Measurements from ENCODE around the gene OR2G2. TPM values are rescaled to one million over a fixed set of nuclear protein-coding genes. Genes with fewer than 3 reads are reported as not detected.

Gene OR2G2
- total RNA-seq, 1 experiment from 2014 or later: not detected

Other genes starting within 250 kb of the OR2G2 start
- gene NLRP3, start 172.2 kb upstream of the OR2G2 start, total RNA-seq (2014; rRNA removed; shearing (Covaris generic)): 3.8 and 4.6 TPM in 2 replicates
- not detected in 2 replicates for gene OR2B11, start 130.3 kb upstream of the OR2G2 start, total RNA-seq (2014; rRNA removed; shearing (Covaris generic))
- 0.11 TPM in 1 of 2 replicates, not detected in the other for gene OR2C3, start 51.9 kb upstream of the OR2G2 start, total RNA-seq (2014; rRNA removed; shearing (Covaris generic))
- gene GCSAML, start 39.2 kb upstream of the OR2G2 start, total RNA-seq (2014; rRNA removed; shearing (Covaris generic)): 2.7 and 3.8 TPM in 2 replicates
- not detected in 2 replicates for gene OR2G3, start 17.2 kb downstream of the OR2G2 start, total RNA-seq (2014; rRNA removed; shearing (Covaris generic))
- not detected in 2 replicates for gene OR13G1, start 91.4 kb downstream of the OR2G2 start, total RNA-seq (2014; rRNA removed; shearing (Covaris generic))
- 0.34 TPM in 1 of 2 replicates, not detected in the other for gene OR6F1, start 128.3 kb downstream of the OR2G2 start, total RNA-seq (2014; rRNA removed; shearing (Covaris generic))
- not detected in 2 replicates for gene OR14K1, start 150.3 kb downstream of the OR2G2 start, total RNA-seq (2014; rRNA removed; shearing (Covaris generic))
- gene OR14A2, start 159.8 kb downstream of the OR2G2 start, total RNA-seq (2014; rRNA removed; shearing (Covaris generic)): 1.9 TPM in 1 of 2 replicates, not detected in the other
- not detected in 2 replicates for gene OR1C1, start 172.2 kb downstream of the OR2G2 start, total RNA-seq (2014; rRNA removed; shearing (Covaris generic))
- gene OR14A16, start 235.8 kb downstream of the OR2G2 start, total RNA-seq (2014; rRNA removed; shearing (Covaris generic)): not detected in 2 replicates

Data from Daoy (cell line).